ENCODE results near the gene NUDT21.
"Not testable (repeated sequence)": the region's sequence is repeated elsewhere in the genome, so short reads cannot be mapped to it uniquely, and the experiment has no call there.

Gene NUDT21

GRCh38 chr16:56419740-56420548 lies 31.2 kb downstream of the NUDT21 start:
- no peak for DNase-seq (ENCODE audit: low read depth in 2 of 3, low spot score in 1 of 3)

GRCh38 chr16:56417138-56417537 lies 34.0 kb downstream of the NUDT21 start:
- no peak for DNase-seq (ENCODE audit: low read depth in 2 of 3, low spot score in 1 of 3)

- DNase-seq (ENCODE audit: low read depth in 2 of 3, low spot score in 1 of 3), result no peak
These were observed 35.3 kb downstream of the NUDT21 start for GRCh38 chr16:56415875-56416274.

- DNase-seq (ENCODE audit: low read depth in 2 of 3, low spot score in 1 of 3), result no peak
These were observed 36.8 kb downstream of the NUDT21 start for GRCh38 chr16:56414366-56414765.

GRCh38 chr16:56413381-56413780 lies 37.8 kb downstream of the NUDT21 start:
- DNase-seq (ENCODE audit: low read depth in 2 of 3, low spot score in 1 of 3), result no peak

- no peak for DNase-seq (ENCODE audit: low read depth in 2 of 3, low spot score in 1 of 3)
These were observed 39.5 kb downstream of the NUDT21 start for GRCh38 chr16:56411624-56412023.

- no peak for DNase-seq (ENCODE audit: low read depth in 2 of 3, low spot score in 1 of 3)
These were observed 40.0 kb downstream of the NUDT21 start for GRCh38 chr16:56411123-56411522.

- DNase-seq (ENCODE audit: low read depth in 2 of 3, low spot score in 1 of 3), result no peak
These were observed 41.9 kb downstream of the NUDT21 start for GRCh38 chr16:56409195-56409594.

- DNase-seq (ENCODE audit: low read depth in 2 of 3, low spot score in 1 of 3), result no peak
These were observed 42.6 kb downstream of the NUDT21 start for GRCh38 chr16:56408379-56409098.

- DNase-seq (ENCODE audit: low read depth in 2 of 3, low spot score in 1 of 3), result no peak
These were observed 45.0 kb downstream of the NUDT21 start for GRCh38 chr16:56405977-56406672.

- no peak for DNase-seq (ENCODE audit: low read depth in 2 of 3, low spot score in 1 of 3)
These were observed 49.6 kb downstream of the NUDT21 start for GRCh38 chr16:56401482-56401881.

- no peak for DNase-seq (ENCODE audit: low read depth in 2 of 3, low spot score in 1 of 3)
These were observed 50.7 kb downstream of the NUDT21 start for GRCh38 chr16:56400458-56400857.

GRCh38 chr16:56399486-56399885 lies 51.6 kb downstream of the NUDT21 start:
- DNase-seq (ENCODE audit: low read depth in 2 of 3, low spot score in 1 of 3), result no peak

GRCh38 chr16:56399047-56399446 lies 52.1 kb downstream of the NUDT21 start:
- no peak for DNase-seq (ENCODE audit: low read depth in 2 of 3, low spot score in 1 of 3)

- DNase-seq (ENCODE audit: low read depth in 2 of 3, low spot score in 1 of 3), result not testable (repeated sequence)
These were observed 54.4 kb downstream of the NUDT21 start for GRCh38 chr16:56396724-56397123.

GRCh38 chr16:56389554-56389953 lies 61.6 kb downstream of the NUDT21 start:
- DNase-seq (ENCODE audit: low read depth in 2 of 3, low spot score in 1 of 3), result no peak

- no peak for DNase-seq (ENCODE audit: low read depth in 2 of 3, low spot score in 1 of 3)
These were observed 62.9 kb downstream of the NUDT21 start for GRCh38 chr16:56388209-56388608.

- DNase-seq (ENCODE audit: low read depth in 2 of 3, low spot score in 1 of 3), result no peak
These were observed 63.7 kb downstream of the NUDT21 start for GRCh38 chr16:56387396-56387795.

GRCh38 chr16:56384074-56384721 lies 66.9 kb downstream of the NUDT21 start:
- DNase-seq (ENCODE audit: low read depth in 2 of 3, low spot score in 1 of 3), result no peak

GRCh38 chr16:56382901-56383355 lies 68.2 kb downstream of the NUDT21 start:
- no peak for DNase-seq (ENCODE audit: low read depth in 2 of 3, low spot score in 1 of 3)

- DNase-seq (ENCODE audit: low read depth in 2 of 3, low spot score in 1 of 3), result no peak
These were observed 68.7 kb downstream of the NUDT21 start for GRCh38 chr16:56382459-56382858.

Data from stimulated activated CD4-positive, alpha-beta T cell treated with anti-CD3 and anti-CD28 coated beads, Interleukin-12 subunit alpha, Interleukin-12 subunit beta, amount 100 ng/mL, for 48 hours (primary cell).